Activated CD4-positive, alpha-beta T cell treated with anti-CD3 and anti-CD28 coated beads, Interleukin-2, amount 50 U/mL, for 16 hours (primary cell): ENCODE results near the gene HAPLN1.

Experiments used
- DNase-seq: peaks from one replicate; pipeline ENCODE4 v3.0.0-alpha.2; 2020

The HAPLN1 gene

DNA sequence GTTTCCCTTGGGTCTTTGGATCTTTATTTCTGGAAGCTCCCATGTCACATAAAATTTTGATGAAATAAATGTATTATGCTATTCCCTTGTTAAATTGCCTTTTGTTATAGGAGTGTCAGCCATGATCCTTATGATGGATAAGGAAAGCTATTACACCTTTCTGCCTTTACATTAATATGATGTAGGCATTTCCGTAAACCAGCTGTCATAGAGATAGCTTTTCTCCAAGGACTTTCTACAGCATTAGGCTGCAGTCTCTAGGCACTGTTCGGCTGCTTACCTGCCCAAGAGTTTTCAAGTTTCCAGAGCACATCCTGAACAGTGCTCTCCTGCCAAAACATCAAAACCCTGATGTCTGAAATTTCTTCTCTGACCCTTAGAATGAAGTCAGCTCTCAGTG is 87.4 kb downstream of the HAPLN1 start:
- no peak for DNase-seq

DNA sequence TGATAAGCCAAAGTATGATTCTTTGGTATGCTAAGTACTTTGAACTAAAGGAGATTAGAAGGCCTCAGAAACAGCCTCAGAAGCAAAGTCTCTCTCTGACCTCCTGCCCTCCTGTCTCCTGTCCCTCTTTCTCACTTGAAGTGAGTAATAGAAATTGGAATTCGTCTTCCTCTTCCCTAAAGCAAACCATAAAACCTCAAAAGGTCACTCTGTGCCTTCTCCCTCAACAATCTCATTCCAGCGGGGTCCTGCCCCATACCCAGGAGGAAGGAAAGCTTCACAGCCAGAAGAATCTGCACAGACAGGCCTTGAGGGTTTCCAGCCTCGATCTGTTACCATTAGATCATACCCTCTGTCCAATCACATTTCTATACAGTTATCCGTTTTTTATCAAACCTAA is 87.8 kb downstream of the HAPLN1 start:
- no peak for DNase-seq

DNA sequence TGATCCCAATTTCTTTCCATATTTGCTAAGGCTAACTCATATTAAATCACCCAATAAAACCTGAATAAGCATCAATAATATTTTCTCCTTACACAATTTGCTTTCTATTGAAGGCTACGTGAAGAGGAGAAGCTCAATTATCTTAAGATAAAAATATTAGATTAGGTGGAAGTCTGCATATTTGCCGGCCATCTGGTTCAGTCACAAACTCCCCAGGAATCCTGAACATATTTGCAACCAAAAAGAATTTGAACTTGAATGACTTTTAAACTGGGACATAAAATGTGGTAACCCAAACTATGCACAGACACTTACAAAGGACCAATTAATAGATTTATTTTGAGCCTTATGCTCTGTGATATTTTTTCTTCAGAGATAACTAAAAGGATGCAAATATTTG is 92.3 kb downstream of the HAPLN1 start:
- DNase-seq, result no peak

- DNase-seq, result no peak
Observed at GRCh38 chr5:83614841-83615240, 105.8 kb downstream of the HAPLN1 start.

GRCh38 chr5:83608122-83608521 is 112.5 kb downstream of the HAPLN1 start:
- DNase-seq, result no peak

DNA sequence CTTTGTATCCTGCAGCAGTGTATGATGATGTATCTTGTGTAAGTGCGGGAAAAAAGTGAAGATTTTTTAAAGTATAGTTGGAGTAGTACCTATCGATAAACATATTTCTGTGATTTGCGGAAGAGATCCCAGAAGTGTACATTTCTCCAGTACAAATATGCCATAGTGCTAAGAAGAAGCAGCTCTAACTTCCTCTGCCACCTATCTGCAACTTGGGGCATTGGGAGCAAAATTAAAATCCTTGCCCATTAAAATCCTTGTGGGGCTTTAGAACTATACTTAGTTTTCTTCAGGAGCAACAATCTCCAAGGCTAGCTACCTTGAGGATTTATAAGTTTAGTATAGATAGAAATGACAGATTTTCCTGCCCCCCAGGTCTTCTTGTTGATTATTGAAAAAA is 125.4 kb downstream of the HAPLN1 start:
- DNase-seq, result no peak

GRCh38 chr5:83590966-83591365 is 129.7 kb downstream of the HAPLN1 start:
- no peak for DNase-seq

DNA sequence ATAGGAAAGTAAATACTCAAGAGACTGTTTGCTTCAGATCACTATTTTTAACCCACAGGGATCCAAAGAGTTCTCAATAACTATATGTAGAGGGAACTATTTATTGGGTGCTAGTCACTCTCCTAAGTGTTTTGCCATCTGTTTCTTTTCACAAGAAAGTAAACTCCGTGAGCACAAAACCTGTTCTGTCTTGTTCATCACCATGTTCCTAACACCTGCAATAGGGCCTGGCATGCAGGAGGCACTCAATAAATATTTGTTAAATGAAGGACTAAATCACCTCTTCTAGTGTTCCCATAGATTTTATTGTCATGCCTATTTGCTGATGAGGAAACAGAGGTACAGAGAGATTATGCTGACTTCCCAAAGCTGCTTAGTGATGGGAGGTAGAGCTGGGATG is 130.9 kb downstream of the HAPLN1 start:
- no peak for DNase-seq
